ENCODE measurements around the gene WNT6.

- no peak for TF ChIP-seq POLR2A (IDR thresholded peaks at IDR 0.05; ENCODE audit: low read depth, low read length)
- no peak for TF ChIP-seq POLR2AphosphoS5 (IDR thresholded peaks at IDR 0.05; ENCODE audit: low read depth, low read length)
Measured at GRCh38 chr2:218897394-218898108, 37.9 kb downstream of the WNT6 start.
